A673 (cell line): ENCODE results near the gene TTLL8.

ENCODE experiments used
- CTCF ChIP-seq: fragments of 300-800, 200-600 bp; sonication (generic); conservative IDR thresholded peaks from 2 replicates; pipeline ENCODE4 v1.5.1; 2017; ENCODE audit warnings: low read depth, mild to moderate bottlenecking, antibody characterized with exemption, low read length, moderate library complexity, mixed read lengths
- EZH2 ChIP-seq: fragments of 200-600 bp; sonication (generic); IDR thresholded peaks from 2 replicates; pipeline ENCODE4 v1.6.1; 2017; ENCODE audit warnings: borderline replicate concordance, low read depth, mild to moderate bottlenecking, mixed read lengths, antibody characterized with exemption, low read length; ENCODE audit not compliant: poor library complexity, severe bottlenecking

DNA sequence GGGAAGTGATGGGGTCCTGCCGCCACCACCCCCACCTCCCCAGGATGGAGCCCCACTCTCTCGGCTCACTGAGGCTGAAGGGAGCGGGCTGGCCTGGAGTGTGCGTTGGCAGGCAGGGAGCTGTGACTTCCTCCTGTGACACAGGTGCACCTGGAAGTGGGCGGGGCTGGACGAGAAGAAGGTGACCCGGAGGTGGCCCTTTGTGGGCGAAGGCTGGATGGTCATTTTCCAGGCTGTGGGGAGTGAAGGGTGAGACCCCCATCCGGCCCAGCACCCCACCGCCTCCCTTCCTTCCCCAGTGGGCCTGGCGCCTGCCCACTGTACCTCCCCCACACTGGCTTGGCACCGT, 60.9 kb downstream of the TTLL8 start:
- no peak for TF ChIP-seq CTCF
- no peak for TF ChIP-seq EZH2
